Measurements from ENCODE around the gene BRINP2.

BRINP2 gene

DNA sequence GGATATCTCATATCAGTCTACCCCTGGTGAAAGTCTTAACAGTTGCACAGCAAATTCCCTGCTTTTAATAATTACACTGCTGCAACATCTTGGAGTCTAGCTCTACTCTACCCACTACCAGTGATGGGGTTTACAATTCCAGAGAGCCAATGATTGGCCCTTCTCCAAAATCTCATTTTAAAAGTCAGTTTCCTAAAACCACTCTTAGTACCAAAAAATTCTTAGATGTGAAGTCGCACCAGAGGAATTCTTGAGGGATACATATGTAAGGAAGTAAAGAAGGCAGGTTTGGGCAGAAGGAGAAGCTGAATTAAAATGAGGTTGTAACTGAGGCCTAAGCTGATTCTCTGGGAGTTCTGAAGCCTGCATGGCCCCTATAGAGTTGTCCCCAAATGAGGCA lies 129.7 kb downstream of the BRINP2 start:
- no peak for DNase-seq (ENCODE audit: low spot score)
- in situ Hi-C loops (cut with MboI; ENCODE audit: low sequenced_read_pairs, unreplicated experiment): no loop called here
- TF ChIP-seq, protein P1, sequence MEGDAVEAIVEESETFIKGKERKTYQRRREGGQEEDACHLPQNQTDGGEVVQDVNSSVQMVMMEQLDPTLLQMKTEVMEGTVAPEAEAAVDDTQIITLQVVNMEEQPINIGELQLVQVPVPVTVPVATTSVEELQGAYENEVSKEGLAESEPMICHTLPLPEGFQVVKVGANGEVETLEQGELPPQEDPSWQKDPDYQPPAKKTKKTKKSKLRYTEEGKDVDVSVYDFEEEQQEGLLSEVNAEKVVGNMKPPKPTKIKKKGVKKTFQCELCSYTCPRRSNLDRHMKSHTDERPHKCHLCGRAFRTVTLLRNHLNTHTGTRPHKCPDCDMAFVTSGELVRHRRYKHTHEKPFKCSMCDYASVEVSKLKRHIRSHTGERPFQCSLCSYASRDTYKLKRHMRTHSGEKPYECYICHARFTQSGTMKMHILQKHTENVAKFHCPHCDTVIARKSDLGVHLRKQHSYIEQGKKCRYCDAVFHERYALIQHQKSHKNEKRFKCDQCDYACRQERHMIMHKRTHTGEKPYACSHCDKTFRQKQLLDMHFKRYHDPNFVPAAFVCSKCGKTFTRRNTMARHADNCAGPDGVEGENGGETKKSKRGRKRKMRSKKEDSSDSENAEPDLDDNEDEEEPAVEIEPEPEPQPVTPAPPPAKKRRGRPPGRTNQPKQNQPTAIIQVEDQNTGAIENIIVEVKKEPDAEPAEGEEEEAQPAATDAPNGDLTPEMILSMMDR (IDR thresholded peaks at IDR 0.05; ENCODE audit: borderline replicate concordance, control extremely low read depth, extremely low read depth, insufficient read depth, missing control alignments): no peak

DNA sequence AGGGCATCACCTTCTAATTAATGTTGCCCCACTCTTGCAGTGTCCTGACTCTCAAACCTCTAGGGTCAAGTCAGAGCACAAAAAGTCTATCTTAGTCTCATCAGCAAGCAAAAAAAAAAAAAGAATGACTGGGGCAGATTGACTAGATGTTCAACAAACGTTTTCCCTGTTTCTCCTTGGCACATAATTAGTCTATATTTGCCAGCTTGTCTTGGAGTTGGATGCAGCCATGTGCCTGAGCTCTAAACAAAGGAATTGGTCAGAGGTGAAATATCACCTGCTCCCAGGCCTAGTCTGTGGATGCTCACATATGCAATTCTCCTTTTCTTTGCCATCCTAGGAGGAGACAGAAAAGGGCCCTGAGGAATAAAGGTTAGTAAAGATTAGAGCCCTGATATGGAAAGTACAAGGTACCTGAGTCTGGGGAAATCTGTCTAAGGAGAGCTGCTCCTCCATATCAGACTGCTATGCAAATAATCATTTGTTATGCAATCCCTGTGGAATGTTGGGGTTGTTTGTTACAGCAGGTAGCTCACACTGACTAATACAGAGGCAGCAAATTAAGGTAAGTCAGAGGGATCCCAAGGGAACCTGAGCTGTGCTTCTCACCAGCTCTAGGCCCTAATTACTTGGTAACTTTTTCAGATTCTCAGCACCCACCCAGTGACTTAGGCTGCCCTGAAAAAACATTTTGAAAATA lies 130.8 kb downstream of the BRINP2 start:
- no peak for DNase-seq (ENCODE audit: low spot score)
- TF ChIP-seq, protein P1 (IDR thresholded peaks at IDR 0.05; ENCODE audit: borderline replicate concordance, control extremely low read depth, extremely low read depth, insufficient read depth, missing control alignments): no peak
- in situ Hi-C loops (cut with MboI; ENCODE audit: low sequenced_read_pairs, unreplicated experiment): no loop called here

DNA sequence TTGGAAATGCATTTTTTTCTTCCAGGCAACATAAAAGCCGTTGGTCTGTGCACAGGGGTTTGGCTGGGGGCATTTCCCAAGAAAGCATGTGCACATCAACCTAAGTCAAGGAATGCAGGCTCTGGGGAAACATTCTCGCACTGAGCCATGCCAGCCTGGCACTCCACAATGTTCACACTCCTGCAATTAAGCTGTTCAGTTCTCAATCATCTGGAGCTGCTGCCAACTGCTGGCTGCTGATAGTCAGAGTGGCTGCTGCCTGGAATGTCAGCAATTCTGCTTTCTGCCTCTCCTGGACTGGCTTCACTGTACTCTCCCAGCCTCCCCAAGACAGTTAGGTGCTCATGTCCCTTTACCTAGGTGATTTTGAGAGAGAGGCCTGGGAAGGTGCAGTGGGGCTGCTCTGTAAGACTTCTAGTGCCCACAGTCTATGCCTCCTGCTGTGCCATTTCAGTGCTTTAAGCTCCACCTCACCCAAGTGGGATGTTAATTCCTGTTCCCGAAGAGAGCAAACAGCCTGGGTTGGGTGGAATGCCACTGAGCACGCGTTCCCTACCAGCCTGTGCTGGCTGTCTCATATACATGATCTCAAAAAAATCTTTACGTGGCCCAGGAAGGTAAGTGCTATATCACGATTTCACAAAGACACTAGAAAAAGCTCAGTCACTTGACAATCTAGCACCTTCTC lies 131.7 kb downstream of the BRINP2 start:
- no peak for DNase-seq (ENCODE audit: low spot score)
- TF ChIP-seq, protein P1 (IDR thresholded peaks at IDR 0.05; ENCODE audit: borderline replicate concordance, control extremely low read depth, extremely low read depth, insufficient read depth, missing control alignments): no peak
- in situ Hi-C loops (cut with MboI; ENCODE audit: low sequenced_read_pairs, unreplicated experiment): no loop called here

DNA sequence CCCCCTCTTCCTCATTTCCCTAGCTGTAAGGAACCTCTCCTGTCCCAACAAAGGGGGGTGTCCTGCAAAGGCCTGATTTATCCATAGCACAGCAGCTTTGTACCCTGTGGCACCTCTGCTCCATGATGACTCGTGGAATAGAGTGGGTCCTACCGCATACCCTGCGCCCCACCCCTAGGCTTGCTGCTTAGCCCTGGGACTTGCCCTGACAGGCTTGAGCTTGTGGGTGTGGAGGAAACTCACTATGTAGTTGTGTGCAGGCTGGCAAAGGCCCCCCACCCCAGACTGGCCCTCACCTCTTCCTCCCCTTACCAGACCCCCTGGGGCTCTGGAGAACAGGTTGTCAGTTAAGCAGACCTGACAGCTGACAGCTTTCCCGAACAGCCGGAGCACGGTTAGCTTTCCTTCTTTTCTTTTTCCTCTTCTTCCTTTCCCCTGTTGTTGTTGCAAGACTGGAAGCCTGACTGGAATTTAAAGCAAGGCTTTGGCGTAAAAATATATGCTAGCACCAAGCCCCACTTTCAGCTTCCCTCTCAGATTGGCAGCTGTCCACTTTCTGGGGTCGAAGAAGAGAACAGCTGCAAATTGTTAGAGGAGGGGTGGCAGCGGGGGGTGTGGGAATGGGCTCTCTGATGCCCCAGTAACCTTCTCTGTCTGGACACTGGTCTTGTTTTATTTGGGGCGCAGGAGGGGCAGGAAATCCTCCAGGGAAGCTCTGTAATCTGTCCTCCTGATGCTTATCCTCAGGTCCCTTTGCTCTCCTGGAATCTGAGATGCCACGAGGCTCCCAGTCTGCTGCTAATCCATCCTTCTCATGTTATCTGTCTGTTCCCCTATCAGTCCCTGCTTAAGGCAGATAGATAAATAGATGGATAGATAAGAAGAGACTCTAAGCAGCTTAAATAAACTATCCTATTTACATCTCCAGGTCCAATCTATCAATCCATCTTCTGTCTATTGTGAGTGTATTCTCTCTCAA lies 134.6 kb downstream of the BRINP2 start:
- in situ Hi-C loops (cut with MboI; ENCODE audit: low sequenced_read_pairs, unreplicated experiment): no loop called here
- TF ChIP-seq, protein P1 (IDR thresholded peaks at IDR 0.05; ENCODE audit: borderline replicate concordance, control extremely low read depth, extremely low read depth, insufficient read depth, missing control alignments): no peak
- no peak for DNase-seq (ENCODE audit: low spot score)

DNA sequence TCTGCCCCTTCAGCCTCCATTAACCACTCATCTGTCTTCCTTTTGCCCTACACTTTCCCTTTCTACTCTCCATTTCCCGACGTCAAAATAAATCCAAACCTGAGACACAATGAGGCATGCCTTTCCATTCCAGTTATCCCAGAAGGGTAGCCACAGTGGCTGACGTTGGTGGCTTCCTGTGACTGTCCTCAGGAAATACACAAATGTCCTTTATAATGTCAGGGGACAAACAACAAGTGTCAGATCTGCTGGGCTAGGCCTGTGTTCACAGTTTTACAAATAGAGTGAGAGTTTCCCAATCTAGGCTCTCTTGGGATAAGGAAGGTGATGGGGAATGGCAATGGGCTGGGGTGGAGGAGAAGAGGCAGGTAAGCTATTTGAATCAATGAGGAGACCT lies 135.3 kb downstream of the BRINP2 start:
- in situ Hi-C loops (cut with MboI; ENCODE audit: low sequenced_read_pairs, unreplicated experiment): no loop called here
- no peak for DNase-seq (ENCODE audit: low spot score)
- TF ChIP-seq, protein P1 (IDR thresholded peaks at IDR 0.05; ENCODE audit: borderline replicate concordance, control extremely low read depth, extremely low read depth, insufficient read depth, missing control alignments): no peak

DNA sequence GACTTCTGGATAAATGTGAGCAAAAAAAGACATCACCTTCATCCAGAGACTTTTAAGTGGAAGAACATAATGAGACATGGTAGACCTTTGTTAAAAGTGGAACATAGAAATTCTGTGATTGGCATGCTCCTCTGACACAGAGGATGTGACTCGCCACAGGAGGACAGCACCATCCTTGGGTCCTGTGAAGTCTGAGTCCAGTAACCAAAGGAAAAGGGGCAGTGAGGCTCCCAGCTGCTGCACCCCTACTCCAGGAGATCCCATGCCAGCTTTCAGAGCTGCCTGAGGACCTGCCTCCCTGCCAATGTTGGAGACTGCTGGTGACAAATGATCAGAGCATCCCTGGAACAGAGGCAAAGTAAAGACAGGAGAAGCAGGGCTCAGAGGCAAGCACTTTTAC lies 136.2 kb downstream of the BRINP2 start:
- in situ Hi-C loops (cut with MboI; ENCODE audit: low sequenced_read_pairs, unreplicated experiment): no loop called here
- TF ChIP-seq, protein P1 (IDR thresholded peaks at IDR 0.05; ENCODE audit: borderline replicate concordance, control extremely low read depth, extremely low read depth, insufficient read depth, missing control alignments): no peak
- DNase-seq (ENCODE audit: low spot score): no peak

Measured in GM13976 (cell line).